GM18505 (cell line): ENCODE data around the gene CNIH3.

Source experiments
- ATAC-seq: cut with Tn5 transposase; IDR thresholded peaks from one replicate; pipeline ENCODE4 v1.9.1; 2021; ENCODE audit not compliant: unreplicated experiment
- POLR2A ChIP-seq: IDR thresholded peaks from 4 replicates; pipeline ENCODE4 v1.6.1; 2011; ENCODE audit warnings: borderline replicate concordance; ENCODE audit not compliant: insufficient read depth, insufficient read length; ENCODE audit errors: extremely low read depth

The CNIH3 gene

DNA sequence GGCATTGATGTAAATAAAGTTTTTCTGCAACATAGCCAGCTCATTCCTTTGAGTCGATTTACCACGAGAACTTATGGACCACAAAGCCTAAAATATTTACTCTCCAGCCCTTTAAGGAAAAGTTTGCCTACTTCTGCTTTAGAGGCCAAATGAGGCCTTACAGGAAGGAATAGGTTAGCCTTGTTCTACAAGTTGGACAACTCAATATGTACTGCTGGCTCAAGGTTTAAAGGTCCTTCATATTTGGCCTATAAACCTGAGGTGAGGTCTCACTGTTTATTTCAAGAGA, 168.9 kb downstream of the CNIH3 start:
- ATAC-seq: no peak
- no peak for TF ChIP-seq POLR2A

- TF ChIP-seq POLR2A: no peak
- ATAC-seq: no peak
Observed at GRCh38 chr1:224785622-224786021, 169.5 kb downstream of the CNIH3 start.

DNA sequence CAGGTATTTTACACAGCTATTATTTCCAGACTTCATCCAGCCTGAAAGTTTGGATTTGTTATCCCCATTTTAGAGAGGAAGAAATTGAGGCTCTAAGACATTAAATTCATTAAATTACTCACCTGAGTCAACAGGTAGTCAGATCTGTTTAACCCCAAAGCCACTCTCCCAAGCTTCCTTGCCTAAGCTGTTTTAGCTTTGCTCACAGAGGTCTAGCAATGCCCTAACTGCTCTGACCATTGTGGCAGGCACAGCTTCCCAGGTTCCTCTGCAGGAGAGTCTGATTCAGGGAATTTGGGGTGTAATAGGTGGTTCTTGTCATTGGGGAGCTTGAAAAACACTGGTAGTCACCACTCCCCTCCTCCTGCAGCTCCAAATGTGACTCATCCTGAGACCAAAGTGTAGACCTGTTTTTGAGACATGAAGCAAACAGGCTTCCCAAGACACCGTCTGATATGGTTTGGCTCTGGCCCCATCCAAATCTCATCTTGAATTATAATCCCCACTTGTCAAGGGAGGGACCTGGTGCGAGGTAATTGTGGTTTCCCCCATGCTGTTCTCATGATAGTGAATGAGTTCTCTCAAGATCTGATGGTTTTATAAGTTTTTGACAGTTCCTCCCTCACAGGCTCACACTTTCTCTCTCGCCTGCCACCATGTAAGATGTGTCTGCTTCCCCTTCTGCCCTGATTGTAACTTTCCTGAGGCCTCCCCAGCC, 170.6 kb downstream of the CNIH3 start:
- no peak for TF ChIP-seq POLR2A
- no peak for ATAC-seq

GRCh38 chr1:224789311-224789710, 173.2 kb downstream of the CNIH3 start:
- ATAC-seq: no peak
- TF ChIP-seq POLR2A: no peak
